Natural killer cell treated with Interleukin-12 subunit alpha and Interleukin-12 subunit beta and Interleukin-15 and Interleukin-18, amount 100 ng/mL, for 72 hours (primary cell): ENCODE data around the gene TMEM209. TPM values are rescaled to one million over a fixed set of nuclear protein-coding genes. Genes with fewer than 3 reads are reported as not detected.
"Not testable (repeated sequence)": the region's sequence is repeated elsewhere in the genome, so short reads cannot be mapped to it uniquely, and the experiment has no call there.

Experiments
- ATAC-seq, 2 donors: fragments of 150-1000 bp; cut with Tn5 transposase in 1 of 2; sonication (Bioruptor Pico), chemical (Tn5 transposase) in 1 of 2; 2 replicates each; pipeline ENCODE4 v1.10.0; 2021
- DNase-seq: peaks from one replicate; pipeline ENCODE4 v3.0.0; 2022; ENCODE audit warnings: low spot score
- H3K27ac Mint-ChIP-seq, 2 donors: 1 replicate in 1 of 2; 2 replicates in 1 of 2; pipeline ENCODE4 v1.8.0; 2022; ENCODE audit warnings: mixed read lengths in 2 of 2, mild to moderate bottlenecking in 1 of 2, moderate library complexity in 1 of 2
- H3K27me3 Mint-ChIP-seq, 2 donors: 1 replicate in 1 of 2; 2 replicates in 1 of 2; pipeline ENCODE4 v1.8.0; 2022; ENCODE audit warnings: mixed read lengths in 2 of 2
- H3K36me3 Mint-ChIP-seq: one replicate; pipeline ENCODE4 v1.8.0; 2022; ENCODE audit warnings: mixed read lengths
- H3K4me1 Mint-ChIP-seq, 2 donors: 1 replicate in 1 of 2; 2 replicates in 1 of 2; pipeline ENCODE4 v1.8.0; 2022; ENCODE audit warnings: low read depth in 2 of 2, mixed read lengths in 2 of 2, mild to moderate bottlenecking in 1 of 2
- H3K4me3 Mint-ChIP-seq: one replicate; pipeline ENCODE4 v1.8.0; 2022; ENCODE audit warnings: mixed read lengths
- H3K9me3 Mint-ChIP-seq: 2 replicates; pipeline ENCODE4 v1.8.0; 2022; ENCODE audit warnings: mixed read lengths
- total RNA-seq, 2 donors: library from RNA; stranded (reverse); gene quantifications; one replicate each; pipeline ENCODE4 v1.2.3, GENCODE V29; 2022

TMEM209 gene
- total RNA-seq, 2 donors from 2014 or later, result 39.4 to 43.9 TPM

GRCh38 chr7:130131964-130132875 is 73.0 kb downstream of the TMEM209 start:
- Mint-ChIP-seq H3K9me3 (no peaks in the 10 kb centered on the region), H3K27ac (no peak overlapping the region)
- DNase-seq, result no peak

GRCh38 chr7:130131191-130131834 is 73.9 kb downstream of the TMEM209 start:
- DNase-seq, result no peak
- Mint-ChIP-seq H3K9me3 (no peaks in the 10 kb centered on the region), H3K27ac (no peak overlapping the region), H3K4me1 (peaks cover 7 to 8% of the 10 kb centered on the region in 2 donors), H3K36me3 (peaks cover 28% of the 10 kb centered on the region), H3K27me3 (no peaks in the 10 kb centered on the region), H3K4me3 (no peak overlapping the region)
- ATAC-seq, result no peak

More at GRCh38 chr7:130131964-130132875, 73.0 kb downstream of the TMEM209 start:
- Mint-ChIP-seq H3K4me1 (peaks cover 9 to 10% of the 10 kb centered on the region in 2 donors), H3K36me3 (peaks cover 28% of the 10 kb centered on the region), H3K27me3 (no peaks in the 10 kb centered on the region), H3K4me3 (no peak overlapping the region)
- ATAC-seq, result no peak

- Mint-ChIP-seq H3K36me3 (peaks cover 22% of the 10 kb centered on the region), H3K4me3 (no peak overlapping the region), H3K27me3 (no peaks in the 10 kb centered on the region), H3K4me1 (no peaks in the 10 kb centered on the region), H3K27ac (no peak overlapping the region), H3K9me3 (no peaks in the 10 kb centered on the region)
- DNase-seq, result no peak
- ATAC-seq, result no peak
These were observed 76.2 kb downstream of the TMEM209 start for GRCh38 chr7:130129011-130129411.

DNA sequence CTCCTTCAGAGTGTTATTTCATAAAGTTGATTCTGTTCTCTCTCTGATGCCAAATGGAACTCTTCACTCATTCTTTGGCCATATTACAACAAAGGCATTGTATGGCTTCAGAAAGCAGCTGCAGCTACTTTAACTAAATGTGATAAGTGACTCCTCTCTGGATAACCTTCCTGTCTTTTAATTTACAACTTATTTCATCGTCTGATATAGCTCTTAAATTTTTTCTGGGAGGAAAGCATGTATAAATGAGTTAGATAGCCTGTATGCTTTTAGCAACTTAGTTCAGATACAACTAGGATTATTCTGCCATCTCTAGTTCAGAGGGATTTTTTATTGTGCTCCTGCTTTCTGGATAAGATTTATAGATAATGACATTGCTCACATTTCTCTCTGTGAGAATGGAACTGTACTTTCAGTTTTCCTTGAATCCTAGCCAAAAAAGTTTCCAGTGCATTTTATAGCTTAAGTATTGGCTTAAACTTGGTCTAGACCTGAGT is 77.3 kb downstream of the TMEM209 start:
- Mint-ChIP-seq H3K4me3 (no peak overlapping the region), H3K9me3 (no peaks in the 10 kb centered on the region), H3K4me1 (no peaks in the 10 kb centered on the region), H3K36me3 (peaks cover 22% of the 10 kb centered on the region), H3K27me3 (no peaks in the 10 kb centered on the region), H3K27ac (no peak overlapping the region)
- DNase-seq, result no peak
- ATAC-seq, result no peak

DNA sequence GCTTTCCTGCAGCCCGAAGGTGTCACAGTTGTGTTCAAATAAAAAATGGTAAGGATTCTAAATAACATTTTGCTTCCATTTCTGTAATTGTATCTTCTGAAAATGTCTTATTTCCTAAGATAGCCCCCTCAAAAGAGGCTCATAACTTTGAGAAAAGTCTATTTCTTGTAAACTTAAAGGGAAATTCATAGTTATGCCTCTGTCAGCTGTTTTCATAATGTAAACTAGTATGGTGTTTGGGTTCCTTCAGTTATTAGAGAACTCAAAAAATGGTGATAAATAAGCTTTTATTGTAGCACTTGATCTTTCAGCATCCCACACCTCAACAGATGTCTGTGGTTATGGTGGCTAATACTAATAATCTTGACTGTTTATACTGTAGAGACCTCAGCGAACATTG is 77.8 kb downstream of the TMEM209 start:
- H3K9me3 Mint-ChIP-seq, result no peaks in the 10 kb centered on the region
- DNase-seq, result no peak
- peaks cover 27% of the 10 kb centered on the region for H3K36me3 Mint-ChIP-seq
- H3K27ac Mint-ChIP-seq, result no peak overlapping the region
- no peaks in the 10 kb centered on the region for H3K4me1 Mint-ChIP-seq
- no peaks in the 10 kb centered on the region for H3K27me3 Mint-ChIP-seq
- no peak overlapping the region for H3K4me3 Mint-ChIP-seq
- ATAC-seq, result no peak

DNA sequence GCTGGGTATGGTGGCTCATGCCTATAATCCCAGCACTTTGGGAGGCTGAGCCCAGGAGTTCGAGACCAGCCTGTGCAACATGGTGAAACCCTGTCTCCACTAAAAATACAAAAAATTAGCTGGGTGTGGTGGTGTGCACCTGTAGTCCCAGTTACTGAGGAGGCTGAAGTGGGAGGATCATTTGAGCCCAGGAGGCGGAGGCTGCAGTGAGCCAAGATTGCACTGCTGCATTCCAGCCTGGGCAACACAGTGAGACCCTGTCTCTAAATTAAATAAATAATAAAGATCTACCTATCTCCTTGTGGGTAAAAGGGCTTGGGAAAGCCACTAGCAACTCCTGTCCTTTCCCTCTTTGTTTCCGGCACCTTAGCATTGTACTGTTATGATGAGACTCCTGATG is 78.4 kb downstream of the TMEM209 start:
- not testable (repeated sequence) for ATAC-seq, H3K9me3 Mint-ChIP-seq, H3K27me3 Mint-ChIP-seq, DNase-seq, H3K4me3 Mint-ChIP-seq, H3K27ac Mint-ChIP-seq, H3K4me1 Mint-ChIP-seq
- H3K36me3 Mint-ChIP-seq, result peaks cover 30% of the 10 kb centered on the region

GRCh38 chr7:130124711-130125110 is 80.5 kb downstream of the TMEM209 start:
- Mint-ChIP-seq H3K9me3 (no peaks in the 10 kb centered on the region), H3K27ac (no peak overlapping the region), H3K4me3 (no peak overlapping the region), H3K36me3 (peaks cover 27% of the 10 kb centered on the region), H3K27me3 (no peaks in the 10 kb centered on the region), H3K4me1 (no peaks in the 10 kb centered on the region)
- ATAC-seq (no peak), DNase-seq (no peak)

- ATAC-seq (no peak), DNase-seq (no peak)
- Mint-ChIP-seq H3K4me1 (peaks cover 0 to 1% of the 10 kb centered on the region in 2 donors), H3K27me3 (no peaks in the 10 kb centered on the region), H3K4me3 (no peak overlapping the region), H3K9me3 (no peaks in the 10 kb centered on the region), H3K36me3 (peaks cover 23% of the 10 kb centered on the region), H3K27ac (no peak overlapping the region)
These were observed 81.7 kb downstream of the TMEM209 start for GRCh38 chr7:130123501-130123900.

GRCh38 chr7:130118801-130119200 is 86.4 kb downstream of the TMEM209 start:
- no peak for ATAC-seq
- Mint-ChIP-seq H3K36me3 (peaks cover 28% of the 10 kb centered on the region), H3K9me3 (no peaks in the 10 kb centered on the region), H3K4me1 (peaks cover 0 to 6% of the 10 kb centered on the region in 2 donors), H3K27me3 (no peaks in the 10 kb centered on the region), H3K4me3 (no peak overlapping the region), H3K27ac (no peak overlapping the region)
- DNase-seq, result no peak

- Mint-ChIP-seq H3K27me3 (no peaks in the 10 kb centered on the region), H3K4me1 (peaks cover 0 to 6% of the 10 kb centered on the region in 2 donors), H3K36me3 (peaks cover 28% of the 10 kb centered on the region), H3K27ac (no peak overlapping the region), H3K9me3 (no peaks in the 10 kb centered on the region), H3K4me3 (no peak overlapping the region)
- no peak for DNase-seq
- no peak for ATAC-seq
These were observed 86.9 kb downstream of the TMEM209 start for GRCh38 chr7:130118294-130118693.

DNA sequence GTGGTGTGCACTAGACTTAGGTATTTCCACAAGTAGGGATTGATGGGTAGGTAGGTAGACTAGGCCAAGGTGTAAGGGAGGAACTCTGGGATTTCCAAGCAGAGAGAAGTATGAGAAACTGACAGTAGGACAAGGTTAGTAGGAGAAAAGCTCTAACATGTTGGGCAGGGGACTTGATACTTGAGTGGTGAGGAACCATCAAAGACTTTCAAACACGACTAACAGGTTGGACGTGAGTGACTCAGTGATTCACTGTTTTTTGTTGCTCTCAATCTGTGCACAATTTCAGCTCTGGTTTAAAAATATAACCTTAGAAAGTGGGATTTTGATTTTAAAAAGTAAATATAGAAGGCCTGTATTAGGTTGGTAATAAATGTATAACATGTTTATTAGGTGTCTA is 90.4 kb downstream of the TMEM209 start:
- ATAC-seq, result no peak
- H3K36me3 Mint-ChIP-seq, result peaks cover 8% of the 10 kb centered on the region
- H3K4me3 Mint-ChIP-seq, result no peak overlapping the region
- peaks cover 0 to 6% of the 10 kb centered on the region in 2 donors for H3K4me1 Mint-ChIP-seq
- H3K27me3 Mint-ChIP-seq, result no peaks in the 10 kb centered on the region
- no peaks in the 10 kb centered on the region for H3K9me3 Mint-ChIP-seq
- H3K27ac Mint-ChIP-seq, result no peak overlapping the region
- no peak for DNase-seq
